SK-N-SH (cell line): ENCODE measurements around the gene AAGAB.

Experiments
- EP300 ChIP-seq, 2 experiments: IDR thresholded peaks; 2 replicates each; pipeline versions ENCODE4 v1.4.0 to v1.6.1; 2012; ENCODE audit warnings: borderline replicate concordance in 1 of 2, low read depth in 1 of 2, low read length in 1 of 2
- POLR2AphosphoS5 ChIP-seq: IDR thresholded peaks from 2 replicates; pipeline ENCODE4 v1.6.1; 2012; ENCODE audit warnings: low read depth, low read length
- TF ChIP-seq, protein P1 (sequence below): fragments of 200-600 bp; sonication (generic); IDR thresholded peaks from 2 replicates; pipeline ENCODE4 v1.6.1; 2017; ENCODE audit warnings: antibody characterized with exemption, mild to moderate bottlenecking, moderate library complexity
- TF ChIP-seq, protein P2 (sequence below): IDR thresholded peaks from 2 replicates; pipeline ENCODE4 v1.4.0; 2012; ENCODE audit warnings: low read depth

DNA sequence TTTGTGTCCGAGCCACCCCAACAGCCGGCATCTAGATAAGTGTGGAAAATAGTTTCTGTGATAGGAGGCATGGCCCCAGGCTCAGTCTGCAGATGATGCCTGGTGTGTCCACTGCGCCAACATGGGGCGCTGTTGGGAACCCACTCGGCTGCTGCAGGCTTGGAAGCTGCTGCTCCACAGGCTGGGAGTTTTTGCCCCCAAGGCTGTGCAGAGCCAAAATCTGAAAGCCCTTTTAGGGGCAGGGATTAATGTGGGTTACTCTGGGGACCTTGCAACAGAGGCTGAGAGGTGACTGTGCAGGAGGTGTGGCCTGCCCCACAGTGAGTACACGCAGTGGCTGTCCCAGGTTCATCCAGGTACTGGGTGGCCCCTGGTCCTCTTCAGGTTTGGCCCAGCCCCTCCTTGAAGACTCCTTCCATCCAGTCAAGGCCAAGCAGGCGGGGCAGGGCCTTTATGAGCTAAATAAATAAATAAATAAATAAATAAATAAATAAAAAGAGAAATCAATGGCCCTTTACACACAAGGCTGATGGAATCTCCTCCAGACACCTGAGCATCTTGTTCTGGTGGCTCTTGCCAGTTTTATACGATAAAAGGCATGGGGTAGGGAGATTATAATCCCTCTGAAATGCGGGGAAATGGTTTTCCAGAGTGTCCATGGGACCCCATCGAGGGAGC is 73.8 kb downstream of the AAGAB start:
- TF ChIP-seq, protein P1, sequence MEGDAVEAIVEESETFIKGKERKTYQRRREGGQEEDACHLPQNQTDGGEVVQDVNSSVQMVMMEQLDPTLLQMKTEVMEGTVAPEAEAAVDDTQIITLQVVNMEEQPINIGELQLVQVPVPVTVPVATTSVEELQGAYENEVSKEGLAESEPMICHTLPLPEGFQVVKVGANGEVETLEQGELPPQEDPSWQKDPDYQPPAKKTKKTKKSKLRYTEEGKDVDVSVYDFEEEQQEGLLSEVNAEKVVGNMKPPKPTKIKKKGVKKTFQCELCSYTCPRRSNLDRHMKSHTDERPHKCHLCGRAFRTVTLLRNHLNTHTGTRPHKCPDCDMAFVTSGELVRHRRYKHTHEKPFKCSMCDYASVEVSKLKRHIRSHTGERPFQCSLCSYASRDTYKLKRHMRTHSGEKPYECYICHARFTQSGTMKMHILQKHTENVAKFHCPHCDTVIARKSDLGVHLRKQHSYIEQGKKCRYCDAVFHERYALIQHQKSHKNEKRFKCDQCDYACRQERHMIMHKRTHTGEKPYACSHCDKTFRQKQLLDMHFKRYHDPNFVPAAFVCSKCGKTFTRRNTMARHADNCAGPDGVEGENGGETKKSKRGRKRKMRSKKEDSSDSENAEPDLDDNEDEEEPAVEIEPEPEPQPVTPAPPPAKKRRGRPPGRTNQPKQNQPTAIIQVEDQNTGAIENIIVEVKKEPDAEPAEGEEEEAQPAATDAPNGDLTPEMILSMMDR = 0 out of 2 replicates have a peak, but pooled peaks have one; percentile 22
- TF ChIP-seq POLR2AphosphoS5 = no peak
- TF ChIP-seq, protein P2, sequence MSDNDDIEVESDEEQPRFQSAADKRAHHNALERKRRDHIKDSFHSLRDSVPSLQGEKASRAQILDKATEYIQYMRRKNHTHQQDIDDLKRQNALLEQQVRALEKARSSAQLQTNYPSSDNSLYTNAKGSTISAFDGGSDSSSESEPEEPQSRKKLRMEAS = no peak
- TF ChIP-seq EP300 (IDR thresholded peaks at IDR 0.05; ENCODE audit: borderline replicate concordance in 1 of 2, low read depth in 1 of 2, low read length in 1 of 2) = no peak
